ENCODE data around the gene SYCE3. TPM values are rescaled to one million over a fixed set of nuclear protein-coding genes. Genes with fewer than 3 reads are reported as not detected.
"Not testable (repeated sequence)": the region's sequence is repeated elsewhere in the genome, so short reads cannot be mapped to it uniquely, and the experiment has no call there.

SYCE3 gene
- polyA plus RNA-seq, 3 donors = 1.9 to 3.1 TPM; not detected in 1

- intact Hi-C loops (cut with micrococcal nuclease) = loop anchor here (2.0 kb wide), 2 partner anchors 17 to 19 kb away; partner anchors contain the start of gene SYCE3 (in 1 of the 2)
- H3K4me1 ChIP-seq (ENCODE audit: control insufficient read depth in 1 of 2, insufficient read depth in 2 of 2, low read length in 2 of 2) = peaks cover 78 to 96% of the 10 kb centered on the region in 2 donors
- peak; percentile 86 to 89 (median 86) for DNase-seq
- 3% methylated on average over 46 of the region's 52 CpGs for WGBS (ENCODE audit: insufficient coverage)
- H3K9ac ChIP-seq (ENCODE audit: insufficient read depth, low read length, poor library complexity, severe bottlenecking) = peak overlapping the region; percentile 73
- peaks cover 0 to 3% (median 0%) of the 10 kb centered on the region in 7 donors for H3K9me3 Mint-ChIP-seq
- no peaks in the 10 kb centered on the region for H3K27me3 ChIP-seq (ENCODE audit: control insufficient read depth in 2 of 2, insufficient read depth in 2 of 2, low read length in 2 of 2)
- H3K79me2 ChIP-seq (ENCODE audit: insufficient read depth, low read length) = peaks cover 13% of the 10 kb centered on the region
- H3K36me3 ChIP-seq (replicated peaks in 1 of 2; ENCODE audit: control insufficient read depth in 1 of 2, insufficient read depth in 2 of 2, low read length in 2 of 2) = no peaks in the 10 kb centered on the region
- H3K4me3 Mint-ChIP-seq = peak overlapping the region; percentile 72 to 79
- H3K27ac ChIP-seq (ENCODE audit: low read depth in 1 of 2, low read length in 2 of 2) = peak overlapping the region; percentile 99 to 100
- peak; percentile 76 for TF ChIP-seq CTCF (IDR thresholded peaks at IDR 0.05)
- H3K27me3 Mint-ChIP-seq (ENCODE audit: low read depth in 3 of 3) = peaks cover 1 to 20% (median 3%) of the 10 kb centered on the region in 3 donors
- peak overlapping the region; percentile 18 to 73 (median 34) for H3K4me3 ChIP-seq (replicated peaks in 1 of 3; ENCODE audit: low read depth in 2 of 3, low read length in 3 of 3)
- H2AFZ ChIP-seq (ENCODE audit: insufficient read depth, low read depth, low read length, poor library complexity, severe bottlenecking) = peak overlapping the region; percentile 61
- peaks cover 2 to 5% of the 10 kb centered on the region in 2 donors for H3K36me3 Mint-ChIP-seq
- peaks cover 66% of the 10 kb centered on the region for H3K4me1 Mint-ChIP-seq
- no peaks in the 10 kb centered on the region for H4K20me1 ChIP-seq (ENCODE audit: insufficient read depth, low read length)
- no peaks in the 10 kb centered on the region for H3K9me3 ChIP-seq (replicated peaks in 1 of 2; ENCODE audit: control insufficient read depth in 1 of 2, insufficient read depth in 1 of 2, low read length in 2 of 2)
- H3K27ac Mint-ChIP-seq = peak overlapping the region; percentile 97 to 100 (median 99)
- H3K4me2 ChIP-seq (replicated peaks; ENCODE audit: extremely low read depth, low read length, poor library complexity, severe bottlenecking) = peak overlapping the region; percentile 81
These were observed 18.5 kb downstream of the SYCE3 start for GRCh38 chr22:50544078-50544745.

GRCh38 chr22:50542416-50542927 lies 20.2 kb downstream of the SYCE3 start:
- no peak overlapping the region for H2AFZ ChIP-seq (ENCODE audit: insufficient read depth, low read depth, low read length, poor library complexity, severe bottlenecking)

GRCh38 chr22:50541667-50542026 lies 21.1 kb downstream of the SYCE3 start:
- DNase-seq = peak; percentile 93 to 97 (median 96)
- Mint-ChIP-seq H3K4me3 (peak overlapping the region; percentile 80 to 82), H3K27ac (peak overlapping the region; percentile 97 to 100 (median 99)), H3K4me1 (peaks cover 80% of the 10 kb centered on the region)
- peaks cover 16% of the 10 kb centered on the region for H3K79me2 ChIP-seq (ENCODE audit: insufficient read depth, low read length)
- H3K9ac ChIP-seq (ENCODE audit: insufficient read depth, low read length, poor library complexity, severe bottlenecking) = peak overlapping the region; percentile 92
- peak overlapping the region; percentile 52 for H3K4me2 ChIP-seq (replicated peaks; ENCODE audit: extremely low read depth, low read length, poor library complexity, severe bottlenecking)
- H3K27ac ChIP-seq (ENCODE audit: low read depth in 1 of 2, low read length in 2 of 2) = peak overlapping the region; percentile 99 to 100
- not testable (repeated sequence) for H3K36me3 Mint-ChIP-seq; H4K20me1 ChIP-seq (ENCODE audit: insufficient read depth, low read length); H2AFZ ChIP-seq (ENCODE audit: insufficient read depth, low read depth, low read length, poor library complexity, severe bottlenecking); H3K27me3 ChIP-seq (ENCODE audit: control insufficient read depth in 2 of 2, insufficient read depth in 2 of 2, low read length in 2 of 2); H3K36me3 ChIP-seq (replicated peaks in 1 of 2; ENCODE audit: control insufficient read depth in 1 of 2, insufficient read depth in 2 of 2, low read length in 2 of 2); H3K9me3 ChIP-seq (replicated peaks in 1 of 2; ENCODE audit: control insufficient read depth in 1 of 2, insufficient read depth in 1 of 2, low read length in 2 of 2); H3K9me3 Mint-ChIP-seq; H3K27me3 Mint-ChIP-seq (ENCODE audit: low read depth in 3 of 3)
- H3K4me1 ChIP-seq (ENCODE audit: control insufficient read depth in 1 of 2, insufficient read depth in 2 of 2, low read length in 2 of 2) = peaks cover 95 to 96% of the 10 kb centered on the region in 2 donors
- WGBS (ENCODE audit: insufficient coverage) = 40% methylated on average over 1 of the region's 5 CpGs
- peak overlapping the region; percentile 26 to 62 (median 28) for H3K4me3 ChIP-seq (replicated peaks in 1 of 3; ENCODE audit: low read depth in 2 of 3, low read length in 3 of 3)
- intact Hi-C loops (cut with micrococcal nuclease) = loop anchor here (1.0 kb wide), 2 partner anchors 11 to 12 kb away; partner anchors contain the start of gene TYMP (in 1 of the 2)

More at GRCh38 chr22:50542416-50542927, 20.2 kb downstream of the SYCE3 start:
- Histone ChIP-seq H3K36me3 (replicated peaks in 1 of 2; ENCODE audit: control insufficient read depth in 1 of 2, insufficient read depth in 2 of 2, low read length in 2 of 2) (no peaks in the 10 kb centered on the region), H3K4me1 (ENCODE audit: control insufficient read depth in 1 of 2, insufficient read depth in 2 of 2, low read length in 2 of 2) (peaks cover 87 to 96% of the 10 kb centered on the region in 2 donors), H3K4me2 (replicated peaks; ENCODE audit: extremely low read depth, low read length, poor library complexity, severe bottlenecking) (peak overlapping the region; percentile 52), H3K4me3 (replicated peaks in 1 of 3; ENCODE audit: low read depth in 2 of 3, low read length in 3 of 3) (peak overlapping the region in 2 of 3 experiments; percentile 28 to 62), H3K9ac (ENCODE audit: insufficient read depth, low read length, poor library complexity, severe bottlenecking) (peak overlapping the region; percentile 92), H3K79me2 (ENCODE audit: insufficient read depth, low read length) (peaks cover 9% of the 10 kb centered on the region), H3K27me3 (ENCODE audit: control insufficient read depth in 2 of 2, insufficient read depth in 2 of 2, low read length in 2 of 2) (no peaks in the 10 kb centered on the region), H3K9me3 (replicated peaks in 1 of 2; ENCODE audit: control insufficient read depth in 1 of 2, insufficient read depth in 1 of 2, low read length in 2 of 2) (no peaks in the 10 kb centered on the region), H3K27ac (ENCODE audit: low read depth in 1 of 2, low read length in 2 of 2) (peak overlapping the region; percentile 99 to 100), H4K20me1 (ENCODE audit: insufficient read depth, low read length) (no peaks in the 10 kb centered on the region)
- Mint-ChIP-seq H3K9me3 (peaks cover 0 to 2% (median 0%) of the 10 kb centered on the region in 7 donors), H3K36me3 (peaks cover 7 to 9% of the 10 kb centered on the region in 2 donors), H3K27me3 (ENCODE audit: low read depth in 3 of 3) (peaks cover 0 to 10% (median 3%) of the 10 kb centered on the region in 3 donors), H3K27ac (peak overlapping the region; percentile 97 to 100 (median 99)), H3K4me3 (peak overlapping the region; percentile 80 to 82), H3K4me1 (peaks cover 74% of the 10 kb centered on the region)
- peak; percentile 96 to 98 (median 98) for DNase-seq
- 4% methylated on average over 14 of the region's 19 CpGs for WGBS (ENCODE audit: insufficient coverage)
- peak; percentile 23 for TF ChIP-seq CTCF (IDR thresholded peaks at IDR 0.05)
- intact Hi-C loops (cut with micrococcal nuclease) = loop anchor here (1.0 kb wide), 2 partner anchors 12 to 13 kb away; partner anchors contain the start of gene TYMP (in 1 of the 2)

Data from CD14-positive monocyte (primary cell).